Right renal pelvis (tissue), 4 donors: ENCODE results near the gene GABRG2. TPM values are rescaled to one million over a fixed set of nuclear protein-coding genes. Genes with fewer than 3 reads are reported as not detected.
A peak's percentile ranks its signal among the peaks of the same experiment; 100 is the strongest.
"Not testable (repeated sequence)": the region's sequence is repeated elsewhere in the genome, so short reads cannot be mapped to it uniquely, and the experiment has no call there.

ENCODE experiments used
- DNase-seq, 4 donors: peaks; one replicate each; pipeline ENCODE4 v3.0.0-alpha.2; 2013; ENCODE audit warnings: low read depth in 4 of 4, low spot score in 3 of 4, missing footprints in 1 of 4
- polyA plus RNA-seq, 4 donors: library from polyadenylated mRNA; unstranded; fragments of 120-200 nt; gene quantifications; one replicate each; pipeline ENCODE4 v1.2.1, GENCODE V29; 2013; ENCODE audit not compliant: insufficient read length in 4 of 4

Gene GABRG2
- polyA plus RNA-seq: under 1 TPM; 0.04 to 0.11 (median 0.05) TPM

- no peak for DNase-seq
These were observed at the start of gene GABRG2 for GRCh38 chr5:162067655-162068411. Gene GABRG2, plus strand, starts transcription at chr5:162067773. Its CDS starts 227 bp downstream, at chr5:162068000.

- DNase-seq: no peak
These were observed 42.3 kb upstream of the GABRG2 start for GRCh38 chr5:162025312-162025711.

- DNase-seq: no peak
These were observed 40.8 kb upstream of the GABRG2 start for GRCh38 chr5:162026803-162027202.

- DNase-seq: no peak
These were observed 30.1 kb upstream of the GABRG2 start for GRCh38 chr5:162037431-162037830.

GRCh38 chr5:162047279-162047678 is 20.3 kb upstream of the GABRG2 start:
- no peak for DNase-seq

- DNase-seq: no peak
These were observed 14.9 kb upstream of the GABRG2 start for GRCh38 chr5:162052676-162053075.

GRCh38 chr5:162055095-162055494 is 12.5 kb upstream of the GABRG2 start:
- DNase-seq: not testable (repeated sequence)

GRCh38 chr5:162067162-162067561 is 411 bp upstream of the GABRG2 start:
- DNase-seq: no peak

- DNase-seq: peak; percentile 45 to 67 (median 49)
These were observed 839 bp downstream of the GABRG2 start for GRCh38 chr5:162068412-162068811.

- DNase-seq: no peak
These were observed 1.4 kb downstream of the GABRG2 start for GRCh38 chr5:162068936-162069335.

- no peak for DNase-seq
These were observed 11.2 kb downstream of the GABRG2 start for GRCh38 chr5:162078805-162079204.

GRCh38 chr5:162091336-162091735 is 23.8 kb downstream of the GABRG2 start:
- DNase-seq: no peak

GRCh38 chr5:162096448-162096847 is 28.9 kb downstream of the GABRG2 start:
- DNase-seq: no peak

- no peak for DNase-seq
These were observed 40.0 kb downstream of the GABRG2 start for GRCh38 chr5:162107591-162107990.

- no peak for DNase-seq
These were observed 52.2 kb downstream of the GABRG2 start for GRCh38 chr5:162119801-162120200.

GRCh38 chr5:162128117-162128516 is 60.5 kb downstream of the GABRG2 start:
- DNase-seq: no peak

GRCh38 chr5:162132348-162132747 is 64.8 kb downstream of the GABRG2 start:
- DNase-seq: no peak

GRCh38 chr5:162139190-162139589 is 71.6 kb downstream of the GABRG2 start:
- DNase-seq: no peak

- no peak for DNase-seq
These were observed 86.7 kb downstream of the GABRG2 start for GRCh38 chr5:162154242-162154641.

GRCh38 chr5:162160401-162160800 is 92.8 kb downstream of the GABRG2 start:
- DNase-seq: no peak

GRCh38 chr5:162163663-162164062 is 96.1 kb downstream of the GABRG2 start:
- no peak for DNase-seq

GRCh38 chr5:162174358-162174974 is 106.9 kb downstream of the GABRG2 start:
- no peak for DNase-seq
